Measurements from ENCODE around the gene TRIM26. TPM values are rescaled to one million over a fixed set of nuclear protein-coding genes. Genes with fewer than 3 reads are reported as not detected.

Gene TRIM26
- total and polyA plus RNA-seq, 2 experiments from 2014 or later: 11.0 to 38.0 TPM

GRCh38 chr6:30227242-30227722, 14.1 kb upstream of the TRIM26 start:
- H3K36me3 Mint-ChIP-seq (ENCODE audit: low read depth): peaks cover 11% of the 10 kb centered on the region
- Histone ChIP-seq H3K9me2 (ENCODE audit: insufficient read depth) (no peaks in the 10 kb centered on the region), H3K4me3 (no peak overlapping the region), H3K4me2 (no peak overlapping the region), H3K4me1 (ENCODE audit: insufficient read depth) (no peaks in the 10 kb centered on the region; the same call in 1 of the 2 replicates), H3K79me2 (replicated peaks; ENCODE audit: insufficient read depth) (no peaks in the 10 kb centered on the region), H3K36me3 (ENCODE audit: insufficient read depth) (no peaks in the 10 kb centered on the region), H3F3A (replicated peaks; ENCODE audit: low read depth) (no peaks in the 10 kb centered on the region), H4K20me1 (replicated peaks; ENCODE audit: insufficient read depth) (no peaks in the 10 kb centered on the region), H3K27ac (ENCODE audit: low read depth) (no peak overlapping the region), H2AFZ (0 out of 2 replicates have a peak overlapping the region, but pooled peaks have one; percentile 9), H3K27me3 (ENCODE audit: insufficient read depth) (no peaks in the 10 kb centered on the region)
- H3K4me1 Mint-ChIP-seq: no peaks in the 10 kb centered on the region
- no peak overlapping the region for H3K4me3 Mint-ChIP-seq
- ATAC-seq: no peak
- no peak for DNase-seq (ENCODE audit: low spot score)
- TF ChIP-seq CREB1 (CRISPR knock-in tag; IDR thresholded peaks at IDR 0.05; ENCODE audit: low read depth) (no peak), CTCF (conservative IDR thresholded peaks at IDR 0.05; ENCODE audit: low read depth in 2 of 2) (no peak), JUNB (IDR thresholded peaks at IDR 0.05; ENCODE audit: unreplicated experiment) (no peak), ZNF114 (CRISPR knock-in tag; IDR thresholded peaks at IDR 0.05) (no peak), NANOG (IDR thresholded peaks at IDR 0.05; ENCODE audit: borderline replicate concordance) (no peak), EZH2phosphoT487 (IDR thresholded peaks at IDR 0.05; ENCODE audit: unreplicated experiment) (no peak), STAT1 (IDR thresholded peaks at IDR 0.05; ENCODE audit: unreplicated experiment) (no peak), ETS1 (IDR thresholded peaks at IDR 0.05) (no peak), EZH2 (IDR thresholded peaks at IDR 0.05; ENCODE audit: low read depth, unreplicated experiment) (no peak), ZNF462 (CRISPR knock-in tag; IDR thresholded peaks at IDR 0.05) (no peak), ZNF331 (CRISPR knock-in tag; IDR thresholded peaks at IDR 0.05; ENCODE audit: low read depth) (no peak), REST (IDR thresholded peaks at IDR 0.05; ENCODE audit: unreplicated experiment) (no peak)
- H3K27ac Mint-ChIP-seq: no peak overlapping the region
- peaks cover 14% of the 10 kb centered on the region for H3K9me3 Mint-ChIP-seq
- peaks cover 8% of the 10 kb centered on the region for H3K27me3 Mint-ChIP-seq (ENCODE audit: insufficient read depth, low read depth, poor library complexity)

All from GM23338 (cell line).